IMR-90 (cell line): ENCODE measurements around the gene RPN1. TPM values are rescaled to one million over a fixed set of nuclear protein-coding genes. Genes with fewer than 3 reads are reported as not detected.

Experiments used
- ATAC-seq: fragments of 200-7000 bp; cut with Tn5 transposase; 2 replicates; pipeline ENCODE4 v1.9.1; 2020; ENCODE audit warnings: low read depth, mild to moderate bottlenecking, moderate library complexity
- BruUV-seq: library from RNA; stranded (reverse); fragments of 400-500 nt; replicated peaks from 2 replicates; lab custom pipeline; 2021; lab: Mats Ljungman, UMichigan
- CTCF ChIA-PET: fragments of 300-600 bp; formaldehyde crosslinking; extraction: SDS; loops from one replicate; lab custom pipeline; 2021; ENCODE audit warnings: antibody characterized with exemption; lab: Yijun Ruan, JAX
- POLR2A ChIA-PET: fragments of 300-600 bp; sonication (Branson Sonifier 250); formaldehyde crosslinking; loops from one replicate; lab custom pipeline; 2022; ENCODE audit warnings: antibody characterized with exemption; ENCODE audit not compliant: unreplicated experiment; lab: Charles Lee
- DNase-seq: peaks from one replicate; pipeline ENCODE4 v3.0.0; 2013
- H2AFZ ChIP-seq: replicated peaks from 2 replicates; pipeline ENCODE3; 2013; ENCODE audit warnings: low read length, mild to moderate bottlenecking; ENCODE audit not compliant: poor library complexity
- H2AK5ac ChIP-seq: 2 replicates; pipeline ENCODE4 v1.6.1; 2013; ENCODE audit warnings: low read depth, low read length, inconsistent platforms
- H2AK9ac ChIP-seq: replicated peaks from 2 replicates; pipeline ENCODE3; 2013; ENCODE audit warnings: mild to moderate bottlenecking, low read depth, low read length, moderate library complexity; ENCODE audit not compliant: poor library complexity
- H2BK120ac ChIP-seq: 2 replicates; pipeline ENCODE4 v1.6.1; 2013; ENCODE audit warnings: low read depth, low read length, inconsistent platforms
- H2BK15ac ChIP-seq: 3 replicates; pipeline ENCODE4 v1.6.1; 2013; ENCODE audit warnings: low read depth, low read length, inconsistent platforms
- H2BK20ac ChIP-seq: 2 replicates; pipeline ENCODE4 v1.6.1; 2013; ENCODE audit warnings: low read depth, mild to moderate bottlenecking, inconsistent platforms, low read length, moderate library complexity
- H2BK5ac ChIP-seq: 2 replicates; pipeline ENCODE4 v1.6.1; 2013; ENCODE audit warnings: mild to moderate bottlenecking, low read depth, low read length, inconsistent platforms; ENCODE audit not compliant: poor library complexity, severe bottlenecking
- H3K14ac ChIP-seq: replicated peaks from 2 replicates; pipeline ENCODE4 v1.6.1; 2013; ENCODE audit warnings: low read depth, low read length, inconsistent platforms
- H3K18ac ChIP-seq: 2 replicates; pipeline ENCODE4 v1.6.1; 2013; ENCODE audit warnings: low read depth, low read length, control low read depth
- H3K23ac ChIP-seq: 2 replicates; pipeline ENCODE4 v1.6.1; 2013; ENCODE audit warnings: low read depth, low read length, inconsistent platforms
- H3K27ac ChIP-seq: 2 replicates; pipeline ENCODE4 v1.5.1; 2013; ENCODE audit warnings: mild to moderate bottlenecking, control low read depth, low read length; ENCODE audit not compliant: insufficient read depth
- H3K27me3 ChIP-seq: 2 replicates; pipeline ENCODE4 v1.6.1; 2013; ENCODE audit warnings: low read length; ENCODE audit not compliant: control insufficient read depth, insufficient read depth
- H3K36me3 ChIP-seq: 2 replicates; pipeline ENCODE4 v1.6.1; 2013; ENCODE audit warnings: low read length, mixed read lengths; ENCODE audit not compliant: control insufficient read depth, insufficient read depth
- H3K4ac ChIP-seq: 2 replicates; pipeline ENCODE4 v1.6.1; 2013; ENCODE audit warnings: low read depth, low read length, inconsistent platforms
- H3K4me1 ChIP-seq: 2 replicates; pipeline ENCODE4 v1.6.1; 2013; ENCODE audit warnings: low read length, mixed read lengths; ENCODE audit not compliant: control insufficient read depth, insufficient read depth
- H3K4me2 ChIP-seq: 2 replicates; pipeline ENCODE4 v1.6.1; 2013; ENCODE audit warnings: low read depth, mild to moderate bottlenecking, control low read depth, low read length, moderate library complexity
- H3K4me3 ChIP-seq: 2 replicates; pipeline ENCODE4 v1.5.1; 2013; ENCODE audit warnings: low read depth, mild to moderate bottlenecking, control low read depth, low read length, moderate library complexity; ENCODE audit not compliant: insufficient read depth
- H3K56ac ChIP-seq: 2 replicates; pipeline ENCODE4 v1.6.1; 2013; ENCODE audit warnings: low read length, inconsistent platforms; ENCODE audit not compliant: insufficient read depth; ENCODE audit errors: extremely low read depth
- H3K79me1 ChIP-seq, 2 experiments: 2 replicates each; pipeline ENCODE4 v1.6.1; 2013; ENCODE audit warnings: low read length in 2 of 2, inconsistent platforms in 1 of 2, low read depth in 1 of 2
- H3K9ac ChIP-seq: 2 replicates; pipeline ENCODE4 v1.6.1; 2013; ENCODE audit warnings: low read depth, low read length, control low read depth
- H3K9me1 ChIP-seq: 2 replicates; pipeline ENCODE4 v1.6.1; 2013; ENCODE audit warnings: low read length, inconsistent platforms; ENCODE audit not compliant: insufficient read depth
- H3K9me3 ChIP-seq: 2 replicates; pipeline ENCODE4 v1.6.1; 2013; ENCODE audit warnings: low read length; ENCODE audit not compliant: control insufficient read depth, insufficient read depth
- H4K20me1 ChIP-seq: 2 replicates; pipeline ENCODE4 v1.6.1; 2013; ENCODE audit warnings: low read length, inconsistent platforms; ENCODE audit not compliant: insufficient read depth
- H4K5ac ChIP-seq: 2 replicates; pipeline ENCODE4 v1.6.1; 2013; ENCODE audit warnings: mild to moderate bottlenecking, low read depth, low read length, control low read depth
- H4K8ac ChIP-seq, 2 experiments: 2 replicates each; pipeline ENCODE4 v1.6.1; 2013; ENCODE audit warnings: low read depth in 2 of 2, low read length in 2 of 2, control low read depth in 1 of 2, inconsistent platforms in 1 of 2
- H4K91ac ChIP-seq: 2 replicates; pipeline ENCODE4 v1.6.1; 2013; ENCODE audit warnings: low read depth, low read length, inconsistent platforms; ENCODE audit not compliant: insufficient read depth
- BHLHE40 ChIP-seq: fragments of 150-350 bp; IDR thresholded peaks from 2 replicates; pipeline ENCODE4 v1.6.1; 2016; ENCODE audit warnings: mild to moderate bottlenecking, low read depth, low read length
- CEBPB ChIP-seq: IDR thresholded peaks from 2 replicates; pipeline ENCODE4 v1.6.1; 2012; ENCODE audit warnings: low read depth, low read length, improper control_type of control experiment
- CHD1 ChIP-seq: IDR thresholded peaks from 2 replicates; pipeline ENCODE4 v1.6.1; 2012; ENCODE audit warnings: low read depth, low read length, improper control_type of control experiment
- FOS ChIP-seq: fragments of 150-350 bp; IDR thresholded peaks from 2 replicates; pipeline ENCODE4 v1.6.1; 2016; ENCODE audit warnings: low read depth, low read length
- MAFK ChIP-seq: IDR thresholded peaks from 2 replicates; pipeline ENCODE4 v1.6.1; 2012; ENCODE audit warnings: low read depth, low read length, improper control_type of control experiment
- MAZ ChIP-seq: IDR thresholded peaks from 2 replicates; pipeline ENCODE4 v1.6.1; 2012; ENCODE audit warnings: low read depth, mild to moderate bottlenecking, low read length, improper control_type of control experiment, moderate library complexity, borderline replicate concordance
- MXI1 ChIP-seq: IDR thresholded peaks from 2 replicates; pipeline ENCODE4 v1.6.1; 2012; ENCODE audit warnings: low read depth, mild to moderate bottlenecking, low read length, moderate library complexity, borderline replicate concordance
- NFE2L2 ChIP-seq: fragments of 150-350 bp; IDR thresholded peaks from 2 replicates; pipeline ENCODE4 v1.6.1; 2016; ENCODE audit warnings: low read depth, mild to moderate bottlenecking, low read length
- POLR2A ChIP-seq: IDR thresholded peaks from 2 replicates; pipeline ENCODE4 v1.6.1; 2012; ENCODE audit warnings: mild to moderate bottlenecking, low read depth, low read length
- RAD21 ChIP-seq: IDR thresholded peaks from 2 replicates; pipeline ENCODE4 v1.6.1; 2012; ENCODE audit warnings: low read length, improper control_type of control experiment
- RCOR1 ChIP-seq: IDR thresholded peaks from 2 replicates; pipeline ENCODE4 v1.6.1; 2012; ENCODE audit warnings: mild to moderate bottlenecking, low read length, improper control_type of control experiment; ENCODE audit not compliant: insufficient replicate concordance
- RFX5 ChIP-seq: IDR thresholded peaks from 2 replicates; pipeline ENCODE4 v1.8.0; 2012; ENCODE audit warnings: low read depth, mild to moderate bottlenecking, low read length, moderate library complexity
- SMC3 ChIP-seq: fragments of 150-350 bp; IDR thresholded peaks from 2 replicates; pipeline ENCODE4 v1.6.1; 2016; ENCODE audit warnings: low read depth, mild to moderate bottlenecking, antibody characterized with exemption, low read length, moderate library complexity
- USF2 ChIP-seq: fragments of 150-350 bp; IDR thresholded peaks from 2 replicates; pipeline ENCODE4 v1.6.1; 2017; ENCODE audit warnings: mild to moderate bottlenecking, antibody characterized with exemption, low read length, low read depth
- WGBS, 2 experiments: methylation state at CpG; one replicate each; pipeline versions ENCODE4 v1.1.5 to v1.1.7; 2013; ENCODE audit warnings: missing lambda C conversion rate in 2 of 2; ENCODE audit not compliant: insufficient read length in 1 of 2; ENCODE audit errors: extremely low coverage in 2 of 2; 5-methylcytosine and 5-hydroxymethylcytosine counted together
- dilution Hi-C: fragments of 300-500 bp; cut with HindIII; formaldehyde crosslinking; loops from one replicate; pipeline ENCODE4 v1.14.3; 2018; ENCODE audit warnings: low sequenced_read_pairs; ENCODE audit not compliant: unreplicated experiment
- in situ Hi-C: fragments of 300-500 bp; cut with MboI; formaldehyde crosslinking; loops from 3 replicates; pipeline ENCODE4 v1.14.3; 2019; ENCODE audit warnings: low sequenced_read_pairs, inconsistent platforms, mixed read lengths
- intact Hi-C: fragments of 100-400 bp; cut with micrococcal nuclease; formaldehyde crosslinking; loops from 2 replicates; pipeline ENCODE4 v1.10.0; 2022
- polyA plus RNA-seq, 3 experiments: library from polyadenylated mRNA; depleted of rRNA; stranded (reverse); fragments of >200 nt; gene quantifications; 2 replicates each; pipeline ENCODE4 v1.2.3, GENCODE V29; 2012; ENCODE audit warnings: low replicate concordance in 1 of 3
- total RNA-seq: library from RNA; depleted of rRNA; stranded (reverse); fragments of >200 nt; gene quantifications from 2 replicates; pipeline ENCODE4 v1.2.3, GENCODE V29; 2012
- TF ChIP-seq, protein P1 (sequence below): conservative IDR thresholded peaks from 2 replicates; pipeline ENCODE4 v1.5.1; 2012; ENCODE audit warnings: mild to moderate bottlenecking, low read depth, low read length, improper control_type of control experiment
- TF ChIP-seq, protein P2 (sequence below): fragments of 150-350 bp; IDR thresholded peaks from 2 replicates; pipeline ENCODE4 v1.6.1; 2016; ENCODE audit warnings: low read depth, mild to moderate bottlenecking, low read length, moderate library complexity, borderline replicate concordance

Gene RPN1
- total and polyA plus RNA-seq, 2 of the 4 experiments (the other 2 are of a cell fraction) = 252 to 736 TPM

DNA sequence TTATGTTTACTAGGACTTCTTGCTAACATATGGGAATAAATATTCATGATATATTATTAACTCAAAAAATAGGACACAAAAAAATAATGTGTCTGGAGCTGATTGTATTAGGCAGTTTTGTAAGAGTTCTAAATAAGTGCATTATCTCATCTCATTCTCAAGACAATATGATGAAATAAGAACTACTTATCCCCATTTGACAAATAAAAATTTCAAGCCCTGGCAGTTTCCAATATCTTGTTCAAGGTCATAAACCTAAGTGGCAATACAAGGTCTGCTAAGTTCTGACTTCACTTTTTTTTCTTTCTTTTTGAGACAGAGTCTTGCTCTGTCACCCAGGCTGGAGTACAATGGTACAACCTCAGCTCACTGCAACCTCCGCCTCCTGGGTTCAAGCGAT, 18.3 kb downstream of the RPN1 start:
- BruUV-seq = no TSS peak
- Histone ChIP-seq H2AFZ (no peak overlapping the region), H3K56ac (no peak overlapping the region), H3K27me3 (no peaks in the 10 kb centered on the region), H3K9ac (no peak overlapping the region), H2BK120ac (no peak overlapping the region), H2BK5ac (no peak overlapping the region), H3K4me3 (no peak overlapping the region), H3K14ac (no peak overlapping the region), H3K27ac (no peak overlapping the region), H4K8ac (no peak overlapping the region), H4K20me1 (peaks cover 40% of the 10 kb centered on the region), H3K9me1 (peaks cover 3% of the 10 kb centered on the region; the same call in 1 of the 2 replicates), H2BK15ac (no peak overlapping the region), H3K79me1 (peaks cover 21 to 62% of the 10 kb centered on the region in 2 experiments), H3K36me3 (peaks cover 40% of the 10 kb centered on the region), H2AK5ac (no peak overlapping the region), H4K5ac (no peak overlapping the region), H3K18ac (no peak overlapping the region), H4K91ac (no peak overlapping the region), H2AK9ac (no peak overlapping the region), H2BK20ac (no peak overlapping the region), H3K4me1 (no peaks in the 10 kb centered on the region), H3K9me3 (no peaks in the 10 kb centered on the region), H3K23ac (no peak overlapping the region), H3K4me2 (no peak overlapping the region), H3K4ac (no peak overlapping the region)
- CTCF ChIA-PET = interaction anchor here (1.6 kb wide), 1 partner anchor 15 kb away, joined by 3 read pairs; no protein-coding TSS in a partner anchor
- intact Hi-C loops = no loop called here
- TF ChIP-seq RCOR1 (no peak), RAD21 (no peak), POLR2A (no peak), USF2 (no peak), SMC3 (no peak), FOS (no peak), MAZ (no peak), NFE2L2 (no peak), CEBPB (no peak), CHD1 (no peak), MAFK (no peak), MXI1 (no peak), BHLHE40 (no peak), RFX5 (no peak)
- TF ChIP-seq, protein P1, sequence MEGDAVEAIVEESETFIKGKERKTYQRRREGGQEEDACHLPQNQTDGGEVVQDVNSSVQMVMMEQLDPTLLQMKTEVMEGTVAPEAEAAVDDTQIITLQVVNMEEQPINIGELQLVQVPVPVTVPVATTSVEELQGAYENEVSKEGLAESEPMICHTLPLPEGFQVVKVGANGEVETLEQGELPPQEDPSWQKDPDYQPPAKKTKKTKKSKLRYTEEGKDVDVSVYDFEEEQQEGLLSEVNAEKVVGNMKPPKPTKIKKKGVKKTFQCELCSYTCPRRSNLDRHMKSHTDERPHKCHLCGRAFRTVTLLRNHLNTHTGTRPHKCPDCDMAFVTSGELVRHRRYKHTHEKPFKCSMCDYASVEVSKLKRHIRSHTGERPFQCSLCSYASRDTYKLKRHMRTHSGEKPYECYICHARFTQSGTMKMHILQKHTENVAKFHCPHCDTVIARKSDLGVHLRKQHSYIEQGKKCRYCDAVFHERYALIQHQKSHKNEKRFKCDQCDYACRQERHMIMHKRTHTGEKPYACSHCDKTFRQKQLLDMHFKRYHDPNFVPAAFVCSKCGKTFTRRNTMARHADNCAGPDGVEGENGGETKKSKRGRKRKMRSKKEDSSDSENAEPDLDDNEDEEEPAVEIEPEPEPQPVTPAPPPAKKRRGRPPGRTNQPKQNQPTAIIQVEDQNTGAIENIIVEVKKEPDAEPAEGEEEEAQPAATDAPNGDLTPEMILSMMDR = no peak
- TF ChIP-seq, protein P2, sequence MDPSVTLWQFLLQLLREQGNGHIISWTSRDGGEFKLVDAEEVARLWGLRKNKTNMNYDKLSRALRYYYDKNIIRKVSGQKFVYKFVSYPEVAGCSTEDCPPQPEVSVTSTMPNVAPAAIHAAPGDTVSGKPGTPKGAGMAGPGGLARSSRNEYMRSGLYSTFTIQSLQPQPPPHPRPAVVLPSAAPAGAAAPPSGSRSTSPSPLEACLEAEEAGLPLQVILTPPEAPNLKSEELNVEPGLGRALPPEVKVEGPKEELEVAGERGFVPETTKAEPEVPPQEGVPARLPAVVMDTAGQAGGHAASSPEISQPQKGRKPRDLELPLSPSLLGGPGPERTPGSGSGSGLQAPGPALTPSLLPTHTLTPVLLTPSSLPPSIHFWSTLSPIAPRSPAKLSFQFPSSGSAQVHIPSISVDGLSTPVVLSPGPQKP = no peak
- whole genome bisulfite sequencing, 2 experiments = no CpG with 5 or more reads among the region's 2 CpGs
- POLR2A ChIA-PET = no interaction called here
- DNase-seq = no peak
- ATAC-seq = no peak
- in situ Hi-C loops = no loop called here
- dilution Hi-C loops = no loop called here
